K562 (cell line): Measurements from ENCODE around the gene CRHR1. TPM values are rescaled to one million over a fixed set of nuclear protein-coding genes. Genes with fewer than 3 reads are reported as not detected.

Experiments used
- ATAC-seq: fragments of 200-7000 bp; cut with Tn5 transposase; 3 replicates; pipeline ENCODE4 v1.9.1; 2020; ENCODE audit warnings: moderate library complexity
- BruUV-seq: library from RNA; stranded (reverse); fragments of 400-500 nt; replicated peaks from 2 replicates; lab custom pipeline; 2021; lab: Mats Ljungman, UMichigan
- CTCF ChIA-PET: fragments of 300-600 bp; formaldehyde crosslinking; extraction: SDS; loops from one replicate; lab custom pipeline; 2021; ENCODE audit warnings: low intra/inter-chr PET ratio; lab: Yijun Ruan, JAX
- POLR2A ChIA-PET: fragments of 300-600, 350-650 bp; sonication (Branson Sonifier 250); formaldehyde crosslinking; extraction: SDS; loops from one replicate; lab custom pipeline; 2021; ENCODE audit warnings: antibody characterized with exemption, inconsistent platforms; lab: Yijun Ruan, JAX
- DNase-seq, 4 experiments: peaks; one replicate each; pipeline versions ENCODE4 v3.0.0 to v3.0.0-alpha.2; 2011 to 2018; ENCODE audit warnings: low spot score in 3 of 4, mixed read lengths in 3 of 4; ENCODE audit errors: extremely low read depth in 1 of 4
- FAIRE-seq: peaks from 2 replicates; lab custom pipeline; 2011; peaks lifted over from hg19 to GRCh38; lab: Jason Lieb, UNC
- H2AFZ ChIP-seq: 2 replicates; pipeline ENCODE4 v1.6.0; 2011; ENCODE audit warnings: low read depth, low read length, control low read depth, inconsistent platforms
- H3K27ac ChIP-seq: fragments of 200-600 bp; 3 replicates; pipeline ENCODE4 v1.8.0; 2011; ENCODE audit warnings: low read depth, mild to moderate bottlenecking, control low read depth, inconsistent platforms, low read length, moderate library complexity, mixed read lengths; ENCODE audit errors: extremely low read depth
- H3K27me3 ChIP-seq, 2 experiments: fragments of 300-600 bp in 1 of 2; 2 replicates in 1 of 2; 3 replicates in 1 of 2; pipeline versions ENCODE4 v1.6.0 to v1.8.0; 2011; ENCODE audit warnings: inconsistent platforms in 2 of 2, low read length in 2 of 2, mild to moderate bottlenecking in 1 of 2, mixed read lengths in 1 of 2, moderate library complexity in 1 of 2; ENCODE audit not compliant: control insufficient read depth in 2 of 2, insufficient read depth in 2 of 2
- H3K36me3 ChIP-seq: fragments of 300-600 bp; 3 replicates; pipeline ENCODE4 v1.8.0; 2011; ENCODE audit warnings: mild to moderate bottlenecking, low read length, inconsistent platforms; ENCODE audit not compliant: control insufficient read depth, insufficient read depth
- H3K4me1 ChIP-seq, 2 experiments: fragments of 200-600 bp in 1 of 2; replicated peaks in 1 of 2; 2 replicates in 1 of 2; 3 replicates in 1 of 2; pipeline versions ENCODE4 v1.5.1 to v1.8.0; 2011; ENCODE audit warnings: inconsistent platforms in 2 of 2, low read length in 2 of 2, mild to moderate bottlenecking in 1 of 2, mixed read lengths in 1 of 2, moderate library complexity in 1 of 2; ENCODE audit not compliant: control insufficient read depth in 2 of 2, insufficient read depth in 2 of 2
- H3K4me2 ChIP-seq: 2 replicates; pipeline ENCODE4 v1.6.1; 2011; ENCODE audit warnings: low read length, control low read depth, inconsistent platforms, mixed read lengths; ENCODE audit not compliant: insufficient read depth
- H3K4me3 ChIP-seq: fragments of 200-600 bp; sonication (generic), shearing (Covaris generic); 2 replicates; pipeline ENCODE4 v1.5.1; 2016; ENCODE audit warnings: control low read depth, inconsistent platforms
- H3K79me2 ChIP-seq: fragments of 200-600 bp; 3 replicates; pipeline ENCODE4 v1.8.0; 2011; ENCODE audit warnings: low read length, inconsistent platforms; ENCODE audit not compliant: control insufficient read depth, insufficient read depth
- H3K9ac ChIP-seq, 2 experiments: 2 replicates each; pipeline versions ENCODE4 v1.6.0 to v1.6.1; 2011; ENCODE audit warnings: low read depth in 2 of 2, low read length in 2 of 2, control low read depth in 1 of 2, inconsistent platforms in 1 of 2, mild to moderate bottlenecking in 1 of 2, mixed read lengths in 1 of 2; ENCODE audit not compliant: insufficient read depth in 1 of 2
- H3K9me1 ChIP-seq: one replicate; pipeline ENCODE4 v1.6.0; 2011; ENCODE audit warnings: inconsistent platforms, mild to moderate bottlenecking, low read length, moderate library complexity; ENCODE audit not compliant: control insufficient read depth, insufficient read depth
- H3K9me3 ChIP-seq: replicated peaks from 2 replicates; pipeline ENCODE4 v1.5.1; 2011; ENCODE audit warnings: low read depth, low read length, inconsistent platforms; ENCODE audit not compliant: control insufficient read depth, insufficient read depth
- H4K20me1 ChIP-seq: replicated peaks from 2 replicates; pipeline ENCODE4 v1.6.1; 2011; ENCODE audit warnings: low read length, inconsistent platforms, mixed read lengths; ENCODE audit not compliant: control insufficient read depth, insufficient read depth
- CAMTA2 ChIP-seq: fragments of 250-450 bp; sonication (Bioruptor Pico); conservative IDR thresholded peaks from 2 replicates; pipeline ENCODE4 v1.5.1; 2022
- ESRRA ChIP-seq: fragments of 450-650 bp; IDR thresholded peaks from 2 replicates; pipeline ENCODE4 v1.6.1; 2014; ENCODE audit warnings: low read depth, mild to moderate bottlenecking, moderate library complexity, borderline replicate concordance
- FOXJ3 ChIP-seq: sonication (generic); formaldehyde crosslinking; IDR thresholded peaks from 2 replicates; pipeline ENCODE4 v1.4.0; 2020; ENCODE audit warnings: mild to moderate bottlenecking, missing genetic modification reagents
- JUNB ChIP-seq: fragments of 450-650 bp; formaldehyde crosslinking; conservative IDR thresholded peaks from 2 replicates; pipeline ENCODE4 v1.4.0; 2020; ENCODE audit warnings: mild to moderate bottlenecking
- JUND ChIP-seq, 2 experiments: IDR thresholded peaks; 2 replicates in 1 of 2; 3 replicates in 1 of 2; pipeline ENCODE4 v1.6.1; 2011; ENCODE audit warnings: borderline replicate concordance in 2 of 2, low read depth in 2 of 2, low read length in 2 of 2, improper control_type of control experiment in 1 of 2, missing biosample characterization in 1 of 2, missing genetic modification characterization in 1 of 2, missing genetic modification reagents in 1 of 2
- LEF1 ChIP-seq: fragments of 450-650 bp; IDR thresholded peaks from 2 replicates; pipeline ENCODE4 v1.6.1; 2016; ENCODE audit warnings: mild to moderate bottlenecking
- MTA3 ChIP-seq: fragments of 450-650 bp; formaldehyde crosslinking; IDR thresholded peaks from 2 replicates; pipeline ENCODE4 v1.6.1; 2017; ENCODE audit warnings: mild to moderate bottlenecking, borderline replicate concordance
- PRPF4 ChIP-seq: fragments of 200-400 bp; formaldehyde crosslinking; IDR thresholded peaks from one replicate; pipeline ENCODE4 v1.6.1; 2017; ENCODE audit warnings: low read length, low read depth, mild to moderate bottlenecking; ENCODE audit not compliant: insufficient read depth, poor library complexity, severe bottlenecking
- RBM34 ChIP-seq: fragments of 200-400 bp; formaldehyde crosslinking; IDR thresholded peaks from 2 replicates; pipeline ENCODE4 v1.6.1; 2018; ENCODE audit warnings: low read length, borderline replicate concordance; ENCODE audit not compliant: insufficient read depth
- ZFP36 ChIP-seq: fragments of 150-350 bp; IDR thresholded peaks from 2 replicates; pipeline ENCODE4 v1.6.1; 2018; ENCODE audit warnings: low read length, low read depth; ENCODE audit not compliant: partially characterized antibody
- ZFX ChIP-seq: sonication (generic); formaldehyde crosslinking; IDR thresholded peaks from 2 replicates; pipeline ENCODE4 v1.8.0; 2022; ENCODE audit warnings: mild to moderate bottlenecking, missing genetic modification reagents, moderate library complexity
- ZNF347 ChIP-seq: fragments of 450-650 bp; formaldehyde crosslinking; IDR thresholded peaks from 2 replicates; pipeline ENCODE4 v1.4.0; 2020; ENCODE audit warnings: low read depth, mild to moderate bottlenecking, moderate library complexity
- ZNF740 ChIP-seq, 3 experiments: fragments of 200-800 bp in 1 of 3; sonication (Bioruptor generic) in 1 of 3; sonication (generic) in 1 of 3; formaldehyde crosslinking in 1 of 3; IDR thresholded peaks; 2 replicates each; pipeline versions ENCODE4 v1.6.1 to v1.8.0; 2016 to 2022; ENCODE audit warnings: mild to moderate bottlenecking in 2 of 3, missing compliant biosample characterization in 2 of 3, missing genetic modification characterization in 2 of 3, missing genetic modification reagents in 1 of 3
- WGBS: fragments of 100-300 bp; shearing (Covaris generic); methylation state at CpG from one replicate; pipeline ENCODE4 v1.1.6; 2016; ENCODE audit warnings: low coverage, mixed read lengths; ENCODE audit not compliant: insufficient coverage; ENCODE audit errors: missing lambda C conversion rate; 5-methylcytosine and 5-hydroxymethylcytosine counted together
- in situ Hi-C: fragments of 300-500 bp; cut with MboI; formaldehyde crosslinking; loops from 4 replicates; pipeline ENCODE4 v1.15.0; 2018; ENCODE audit warnings: inconsistent platforms, mixed read lengths
- intact Hi-C: fragments of 100-400 bp; cut with micrococcal nuclease; formaldehyde crosslinking; loops from 2 replicates; pipeline ENCODE4 v1.14.2; 2022
- polyA plus RNA-seq, 8 experiments: library from polyadenylated mRNA; depleted of rRNA in 4 of 8; stranded (reverse) in 5 of 8; unstranded in 3 of 8; fragments of >200 nt; fragmentation: Nextera tagmentation in 2 of 8; fragmentation: Illumina TruSeq in 1 of 8; extraction: Ambion mirVana in 2 of 8; extraction: Trizol in 1 of 8; gene quantifications; 2 replicates each; pipeline versions ENCODE4 v1.2.1 to v1.2.3, GENCODE V29; 2011 to 2014; ENCODE audit warnings: inconsistent platforms in 1 of 8, missing spikeins in 1 of 8
- total RNA-seq, 7 experiments: library from RNA; depleted of rRNA in 6 of 7; stranded (reverse); fragments of >200 nt in 6 of 7; fragmentation: Illumina TruSeq in 2 of 7; extraction: Trizol in 2 of 7; gene quantifications; 2 replicates each; pipeline versions ENCODE4 v1.2.1 to v1.2.3, GENCODE V29; 2011 to 2021; ENCODE audit warnings: low replicate concordance in 1 of 7

Gene CRHR1
- total and polyA plus RNA-seq, 9 of the 15 experiments (the other 6 are each of a cell fraction or from before 2014, with no cell fraction given) = 0.05 TPM; not detected in 8

GRCh38 chr17:45763182-45763581 is 20.9 kb upstream of the CRHR1 start:
- POLR2A ChIA-PET = no interaction called here
- no peak for FAIRE-seq
- H3K4me1 ChIP-seq = peaks cover 0 to 3% of the 10 kb centered on the region in 2 experiments; a peak in 1 of 5 replicates
- H3K27me3 ChIP-seq = peaks cover 5 to 31% of the 10 kb centered on the region in 2 experiments; a peak in 3 of 5 replicates
- in situ Hi-C loops (no loop called here), intact Hi-C loops (no loop called here)
- no peak overlapping the region for H2AFZ ChIP-seq
- CTCF ChIA-PET = no interaction called here
- no peaks in the 10 kb centered on the region for H3K79me2 ChIP-seq
- no peak overlapping the region for H3K27ac ChIP-seq
- WGBS = 3% methylated on average over 7 of the region's 7 CpGs
- no peaks in the 10 kb centered on the region for H3K9me3 ChIP-seq
- no peaks in the 10 kb centered on the region; the same call in 1 of the 2 replicates for H4K20me1 ChIP-seq
- BruUV-seq = no TSS peak
- H3K4me3 ChIP-seq = no peak overlapping the region
- H3K4me2 ChIP-seq = no peak overlapping the region
- H3K9ac ChIP-seq = no peak overlapping the region
- DNase-seq = no peak
- TF ChIP-seq ZFX (CRISPR knock-in tag) (no peak), ZNF347 (no peak), ZFP36 (peak; percentile 40), ZNF740 (CRISPR knock-in tag; IDR thresholded peaks at IDR 0.05) (no peak), ZNF740 (tag; IDR thresholded peaks at IDR 0.05) (no peak)
- H3K36me3 ChIP-seq = no peaks in the 10 kb centered on the region
- H3K9me1 ChIP-seq = no peaks in the 10 kb centered on the region
- ATAC-seq = no peak

GRCh38 chr17:45764479-45764878 is 19.6 kb upstream of the CRHR1 start:
- Histone ChIP-seq H4K20me1 (no peaks in the 10 kb centered on the region; the same call in 1 of the 2 replicates), H3K9ac (no peak overlapping the region), H3K4me3 (no peak overlapping the region), H3K9me3 (no peaks in the 10 kb centered on the region), H3K36me3 (no peaks in the 10 kb centered on the region), H3K27ac (no peak overlapping the region), H3K4me2 (no peak overlapping the region), H3K27me3 (peaks cover 11 to 42% of the 10 kb centered on the region in 2 experiments; a peak in 4 of 5 replicates), H3K79me2 (no peaks in the 10 kb centered on the region), H3K4me1 (peaks cover 0 to 3% of the 10 kb centered on the region in 2 experiments; a peak in 1 of 5 replicates), H3K9me1 (no peaks in the 10 kb centered on the region), H2AFZ (no peak overlapping the region)
- DNase-seq = no peak
- ATAC-seq = no peak
- in situ Hi-C loops = no loop called here
- ChIA-PET CTCF (no interaction called here), POLR2A (interaction anchor here (1.3 kb wide), 1 partner anchor 9 kb away, joined by 4 read pairs; no protein-coding TSS in a partner anchor)
- BruUV-seq = no TSS peak
- FAIRE-seq = no peak
- intact Hi-C loops = no loop called here
- no peak for TF ChIP-seq MTA3
- TF ChIP-seq RBM34 = no peak
- no peak for TF ChIP-seq JUND (IDR thresholded peaks at IDR 0.05; ENCODE audit: borderline replicate concordance, low read depth, low read length)
- no peak for TF ChIP-seq JUND (tag; IDR thresholded peaks at IDR 0.05; ENCODE audit: borderline replicate concordance, low read depth, low read length)
- TF ChIP-seq PRPF4 = no peak
- TF ChIP-seq ESRRA = no peak
- TF ChIP-seq JUNB = no peak
- TF ChIP-seq CAMTA2 (CRISPR knock-in tag) = no peak
- TF ChIP-seq LEF1 = no peak
- TF ChIP-seq FOXJ3 (CRISPR knock-in tag) = no peak
